NCI-H2227 treated with DMSO at 0.1 percent for 48 hours (cell line): ENCODE results near the gene BBS12.

ENCODE experiments used
- DNase-seq: peaks from one replicate; lab custom pipeline; 2025; lab: John Stamatoyannopoulos, UW

BBS12 gene

GRCh38 chr4:122732329-122733026 lies at the start of gene BBS12:
Gene BBS12 (plus strand): TSS chr4:122732704. CDS start chr4:122741893, 9,189 bp downstream.
- DNase-seq, result peak; percentile 94

- DNase-seq, result no peak
These were observed 45.8 kb upstream of the BBS12 start for GRCh38 chr4:122686691-122687090.

- no peak for DNase-seq
These were observed 44.9 kb upstream of the BBS12 start for GRCh38 chr4:122687531-122688061.

- DNase-seq, result no peak
These were observed 43.9 kb upstream of the BBS12 start for GRCh38 chr4:122688529-122689140.

- no peak for DNase-seq
These were observed 42.5 kb upstream of the BBS12 start for GRCh38 chr4:122689972-122690371.

- DNase-seq, result no peak
These were observed 40.5 kb upstream of the BBS12 start for GRCh38 chr4:122691988-122692387.

- DNase-seq, result no peak
These were observed 39.6 kb upstream of the BBS12 start for GRCh38 chr4:122692641-122693520.

- DNase-seq, result no peak
These were observed 37.3 kb upstream of the BBS12 start for GRCh38 chr4:122695226-122695625.

GRCh38 chr4:122700178-122700725 lies 32.3 kb upstream of the BBS12 start:
- no peak for DNase-seq

GRCh38 chr4:122701061-122701460 lies 31.4 kb upstream of the BBS12 start:
- no peak for DNase-seq

- no peak for DNase-seq
These were observed 30.5 kb upstream of the BBS12 start for GRCh38 chr4:122701965-122702364.

GRCh38 chr4:122702939-122703338 lies 29.6 kb upstream of the BBS12 start:
- no peak for DNase-seq

- no peak for DNase-seq
These were observed 28.6 kb upstream of the BBS12 start for GRCh38 chr4:122703868-122704267.

GRCh38 chr4:122705009-122705408 lies 27.5 kb upstream of the BBS12 start:
- DNase-seq, result no peak

GRCh38 chr4:122705547-122706117 lies 26.9 kb upstream of the BBS12 start:
- no peak for DNase-seq

- DNase-seq, result no peak
These were observed 26.0 kb upstream of the BBS12 start for GRCh38 chr4:122706511-122706910.

- DNase-seq, result no peak
These were observed 25.0 kb upstream of the BBS12 start for GRCh38 chr4:122707497-122707896.

GRCh38 chr4:122709236-122709635 lies 23.3 kb upstream of the BBS12 start:
- DNase-seq, result no peak

- DNase-seq, result no peak
These were observed 21.8 kb upstream of the BBS12 start for GRCh38 chr4:122710434-122711308.

GRCh38 chr4:122711919-122712318 lies 20.6 kb upstream of the BBS12 start:
- DNase-seq, result no peak

- no peak for DNase-seq
These were observed 19.7 kb upstream of the BBS12 start for GRCh38 chr4:122712782-122713181.
